ENCODE measurements around the gene BOLA1. TPM values are rescaled to one million over a fixed set of nuclear protein-coding genes. Genes with fewer than 3 reads are reported as not detected.

The BOLA1 gene
- total and polyA plus RNA-seq, 2 of the 13 experiments (the other 11 are each of a cell fraction or from before 2014, with no cell fraction given), result 3.2 to 4.2 TPM

DNA sequence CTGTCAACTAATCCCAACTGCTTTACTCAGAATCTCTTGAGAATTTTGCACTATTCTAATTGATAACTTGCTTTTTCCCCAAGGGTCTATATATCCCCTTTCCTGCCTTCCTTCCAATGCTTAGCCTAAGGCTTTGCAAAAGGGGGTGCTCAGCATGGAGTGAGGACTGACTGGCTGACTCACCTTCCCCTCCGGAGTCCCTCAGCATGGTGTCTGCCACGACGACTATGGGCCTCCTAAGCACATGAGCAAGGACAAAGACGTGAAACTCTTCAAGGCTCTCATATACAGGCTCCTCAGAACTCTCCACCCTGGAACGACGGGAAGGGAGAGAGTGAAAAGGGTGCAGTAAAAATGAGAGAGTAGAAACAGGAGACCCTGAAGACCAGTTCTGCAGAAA is 50.5 kb downstream of the BOLA1 start:
- ChIA-PET CTCF (ENCODE audit: low intra/inter-chr PET ratio, low total read pairs) (no interaction called here), POLR2A (interaction anchor here (0.7 kb wide), 1 partner anchor 247 kb away, joined by 4 read pairs; no protein-coding TSS in a partner anchor)
- Histone ChIP-seq H3K9me3 (ENCODE audit: low read length) (no peaks in the 10 kb centered on the region), H3K4me2 (ENCODE audit: low read depth, low read length) (no peak overlapping the region), H3K4me1 (ENCODE audit: insufficient read depth, low read length) (no peaks in the 10 kb centered on the region), H3K36me3 (replicated peaks in 1 of 2; ENCODE audit: control insufficient read depth in 1 of 2, insufficient read depth in 2 of 2, low read length in 2 of 2) (peaks cover 10 to 35% of the 10 kb centered on the region in 2 experiments; a peak in 4 of 5 replicates), H3K9ac (ENCODE audit: insufficient read depth, low read depth, low read length) (no peak overlapping the region), H3K79me2 (ENCODE audit: insufficient read depth, low read length) (no peaks in the 10 kb centered on the region), H3K4me3 (replicated peaks in 1 of 3; ENCODE audit: insufficient read depth in 1 of 3, low read depth in 2 of 3, low read length in 3 of 3) (no peak overlapping the region), H4K20me1 (ENCODE audit: insufficient read depth, low read length) (no peaks in the 10 kb centered on the region), H3K27me3 (ENCODE audit: control insufficient read depth in 1 of 2, insufficient read depth in 2 of 2, low read length in 2 of 2) (no peaks in the 10 kb centered on the region), H3K27ac (ENCODE audit: extremely low read length, insufficient read depth, low read length) (no peak overlapping the region), H2AFZ (ENCODE audit: low read length) (no peak overlapping the region)
- FAIRE-seq (no peak), DNase-seq (ENCODE audit: low spot score) (no peak), ATAC-seq (no peak)
- no TSS peak for BruUV-seq (replicated peaks)
- in situ Hi-C loops (cut with HindIII; ENCODE audit: extremely low pct_ligation_motif_present, low pct_unique_long_range_greater_than_20kb), result no loop called here
- 98% methylated on average over 6 of the region's 6 CpGs for WGBS (ENCODE audit: low lambda C conversion rate)
- intact Hi-C loops (cut with micrococcal nuclease; ENCODE audit: unreplicated experiment), result no loop called here
- TF ChIP-seq TCF12 (IDR thresholded peaks at IDR 0.05) (no peak), TCF12 (CRISPR knock-in tag; IDR thresholded peaks at IDR 0.05) (no peak), MLLT10 (CRISPR knock-in tag; IDR thresholded peaks at IDR 0.05) (no peak), DRAP1 (CRISPR knock-in tag; IDR thresholded peaks at IDR 0.05) (no peak), ARID3A (IDR thresholded peaks at IDR 0.05; ENCODE audit: low read depth, low read length) (no peak), ELF1 (CRISPR knock-in tag; IDR thresholded peaks at IDR 0.05) (no peak), ZNF773 (CRISPR knock-in tag; IDR thresholded peaks at IDR 0.05; ENCODE audit: borderline replicate concordance) (no peak)
- TF ChIP-seq, protein P1, sequence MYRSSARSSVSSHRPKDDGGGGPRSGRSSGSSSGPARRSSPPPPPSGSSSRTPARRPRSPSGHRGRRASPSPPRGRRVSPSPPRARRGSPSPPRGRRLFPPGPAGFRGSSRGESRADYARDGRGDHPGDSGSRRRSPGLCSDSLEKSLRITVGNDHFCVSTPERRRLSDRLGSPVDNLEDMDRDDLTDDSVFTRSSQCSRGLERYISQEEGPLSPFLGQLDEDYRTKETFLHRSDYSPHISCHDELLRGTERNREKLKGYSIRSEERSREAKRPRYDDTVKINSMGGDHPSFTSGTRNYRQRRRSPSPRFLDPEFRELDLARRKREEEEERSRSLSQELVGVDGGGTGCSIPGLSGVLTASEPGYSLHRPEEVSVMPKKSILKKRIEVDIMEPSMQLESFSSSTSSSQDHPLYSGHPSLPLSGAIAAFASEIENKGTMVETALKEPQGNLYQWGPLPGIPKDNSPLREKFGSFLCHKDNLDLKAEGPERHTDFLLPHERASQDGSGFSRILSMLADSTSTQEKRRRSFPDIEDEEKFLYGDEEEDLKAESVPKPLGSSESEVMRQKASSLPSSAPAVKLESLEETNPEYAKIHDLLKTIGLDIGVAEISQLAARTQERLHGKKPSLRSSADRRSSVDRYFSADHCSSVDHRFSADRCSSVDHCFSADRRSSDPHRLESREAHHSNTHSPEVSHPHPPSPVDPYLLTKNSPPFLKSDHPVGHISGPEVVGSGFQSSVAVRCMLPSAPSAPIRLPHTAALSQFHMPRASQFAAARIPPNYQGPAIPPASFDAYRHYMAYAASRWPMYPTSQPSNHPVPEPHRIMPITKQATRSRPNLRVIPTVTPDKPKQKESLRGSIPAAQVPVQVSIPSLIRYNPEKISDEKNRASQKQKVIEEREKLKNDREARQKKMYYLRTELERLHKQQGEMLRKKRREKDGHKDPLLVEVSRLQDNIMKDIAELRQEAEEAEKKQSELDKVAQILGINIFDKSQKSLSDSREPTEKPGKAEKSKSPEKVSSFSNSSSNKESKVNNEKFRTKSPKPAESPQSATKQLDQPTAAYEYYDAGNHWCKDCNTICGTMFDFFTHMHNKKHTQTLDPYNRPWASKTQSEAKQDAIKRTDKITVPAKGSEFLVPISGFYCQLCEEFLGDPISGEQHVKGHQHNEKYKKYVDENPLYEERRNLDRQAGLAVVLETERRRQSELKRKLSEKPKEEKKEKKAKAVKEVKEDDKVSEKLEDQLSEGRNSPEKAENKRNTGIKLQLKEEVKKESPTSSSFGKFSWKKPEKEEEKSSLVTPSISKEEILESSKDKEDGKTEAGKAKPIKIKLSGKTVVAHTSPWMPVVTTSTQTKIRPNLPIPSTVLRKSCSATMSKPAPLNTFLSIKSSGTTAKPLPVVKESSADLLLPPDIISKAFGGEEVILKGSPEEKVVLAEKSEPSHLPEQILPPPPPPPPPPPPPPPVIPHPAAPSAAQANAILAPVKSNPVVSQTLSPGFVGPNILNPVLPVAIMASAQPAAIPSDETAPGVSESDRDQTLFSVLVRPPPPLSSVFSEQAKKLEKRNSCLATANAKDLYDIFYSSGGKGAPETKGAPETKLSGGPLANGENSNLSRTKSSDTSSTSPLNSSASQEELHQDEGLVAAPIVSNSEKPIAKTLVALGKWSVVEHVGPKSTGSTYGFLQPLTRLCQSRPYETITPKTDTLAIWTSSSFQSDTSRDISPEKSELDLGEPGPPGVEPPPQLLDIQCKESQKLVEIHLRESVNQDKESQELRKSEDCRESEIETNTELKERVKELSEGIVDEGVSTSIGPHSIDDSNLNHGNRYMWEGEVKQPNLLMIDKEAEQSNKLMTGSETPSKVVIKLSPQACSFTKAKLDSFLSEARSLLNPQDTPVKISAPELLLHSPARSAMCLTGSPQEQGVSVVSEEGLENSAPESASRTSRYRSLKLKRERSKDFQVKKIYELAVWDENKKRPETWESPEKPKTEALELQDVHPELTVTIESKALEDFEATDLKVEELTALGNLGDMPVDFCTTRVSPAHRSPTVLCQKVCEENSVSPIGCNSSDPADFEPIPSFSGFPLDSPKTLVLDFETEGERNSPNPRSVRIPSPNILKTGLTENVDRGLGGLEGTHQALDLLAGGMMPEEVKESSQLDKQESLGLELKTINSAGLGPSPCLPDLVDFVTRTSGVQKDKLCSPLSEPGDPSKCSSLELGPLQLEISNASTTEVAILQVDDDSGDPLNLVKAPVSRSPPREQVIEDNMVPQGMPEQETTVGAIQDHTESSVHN (CRISPR knock-in tag; IDR thresholded peaks at IDR 0.05), result no peak
- TF ChIP-seq, protein P2, sequence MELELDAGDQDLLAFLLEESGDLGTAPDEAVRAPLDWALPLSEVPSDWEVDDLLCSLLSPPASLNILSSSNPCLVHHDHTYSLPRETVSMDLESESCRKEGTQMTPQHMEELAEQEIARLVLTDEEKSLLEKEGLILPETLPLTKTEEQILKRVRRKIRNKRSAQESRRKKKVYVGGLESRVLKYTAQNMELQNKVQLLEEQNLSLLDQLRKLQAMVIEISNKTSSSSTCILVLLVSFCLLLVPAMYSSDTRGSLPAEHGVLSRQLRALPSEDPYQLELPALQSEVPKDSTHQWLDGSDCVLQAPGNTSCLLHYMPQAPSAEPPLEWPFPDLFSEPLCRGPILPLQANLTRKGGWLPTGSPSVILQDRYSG (CRISPR knock-in tag; IDR thresholded peaks at IDR 0.05), result no peak

Data from HepG2 (cell line).